Thyroid gland (tissue), 4 donors: Measurements from ENCODE around the gene AKR1B1. TPM values are rescaled to one million over a fixed set of nuclear protein-coding genes. Genes with fewer than 3 reads are reported as not detected.

Experiments used
- DNase-seq, 2 donors: peaks; one replicate each; pipeline ENCODE4 v3.0.0-alpha.2; 2019
- H3K27ac ChIP-seq, 3 donors: fragments of 200-600 bp; sonication (generic); 1 replicate in 2 of 3; 2 replicates in 1 of 3; pipeline ENCODE4 v1.5.1; 2016 to 2019; ENCODE audit warnings: mild to moderate bottlenecking in 1 of 3, moderate library complexity in 1 of 3
- H3K27me3 ChIP-seq: fragments of 200-600 bp; sonication (generic); one replicate; pipeline ENCODE4 v1.5.1; 2019
- H3K36me3 ChIP-seq, 2 donors: fragments of 200-600 bp; sonication (generic); one replicate each; pipeline ENCODE4 v1.5.1; 2016 to 2019
- H3K4me1 ChIP-seq, 2 donors: fragments of 200-600 bp; sonication (generic); one replicate each; pipeline ENCODE4 v1.5.1; 2017 to 2019
- H3K4me3 ChIP-seq, 3 donors: fragments of 200-600 bp; sonication (generic); replicated peaks in 1 of 3; 1 replicate in 2 of 3; 2 replicates in 1 of 3; pipeline ENCODE4 v1.5.1; 2016; ENCODE audit warnings: mild to moderate bottlenecking in 1 of 3
- H3K9me3 ChIP-seq: fragments of 200-600 bp; sonication (generic); one replicate; pipeline ENCODE4 v1.5.1; 2017
- POLR2A ChIP-seq, 2 donors: fragments of 450-650 bp; IDR thresholded peaks; one replicate each; pipeline ENCODE4 v1.6.1; 2017; ENCODE audit warnings: antibody characterized with exemption in 2 of 2, mild to moderate bottlenecking in 2 of 2, moderate library complexity in 1 of 2
- WGBS, 2 donors: methylation state at CpG; one replicate each; pipeline ENCODE4 v1.1.5; 2017; 5-methylcytosine and 5-hydroxymethylcytosine counted together
- intact Hi-C: fragments of 100-400 bp; cut with DNase I; formaldehyde crosslinking; loops from one replicate; pipeline ENCODE4 v1.15.1; 2023
- total RNA-seq, 4 donors: library from RNA; depleted of rRNA; stranded (reverse); fragments of >200 nt; gene quantifications; one replicate each; pipeline ENCODE4 v1.2.3, GENCODE V29; 2016
- TF ChIP-seq, protein P1 (sequence below), 6 experiments: fragments of 200-600 bp in 3 of 6; fragments of 450-650 bp in 3 of 6; sonication (generic) in 3 of 6; IDR thresholded peaks; one replicate each; pipeline ENCODE4 v1.5.1; 2016 to 2019; ENCODE audit warnings: antibody characterized with exemption in 6 of 6, mild to moderate bottlenecking in 2 of 6, inconsistent platforms in 1 of 6, moderate library complexity in 1 of 6

AKR1B1 gene
- total RNA-seq, 4 donors from 2014 or later: 39.4 to 103 (median 63.0) TPM

DNA sequence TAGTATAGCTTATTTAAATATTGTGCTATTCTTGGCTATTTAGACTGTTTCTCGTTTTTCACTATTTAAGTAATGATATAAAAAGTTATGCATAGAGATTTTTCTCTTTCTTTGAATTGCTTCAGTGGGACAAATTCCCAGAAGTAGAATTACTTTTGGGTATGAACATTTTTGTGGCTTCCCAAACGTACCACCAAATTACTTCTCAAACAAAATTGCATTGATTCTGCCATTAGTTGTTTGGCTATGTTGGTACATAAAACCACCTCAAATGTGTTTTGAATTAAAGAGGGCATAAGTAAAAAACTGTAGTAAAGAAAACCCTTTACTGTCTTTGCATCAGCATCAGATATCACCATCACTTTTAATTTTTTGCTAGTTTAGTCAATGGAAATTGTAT is 31.0 kb downstream of the AKR1B1 start:
- Histone ChIP-seq H3K27me3 (no peaks in the 10 kb centered on the region), H3K9me3 (no peaks in the 10 kb centered on the region), H3K36me3 (no peaks in the 10 kb centered on the region), H3K4me1 (peaks cover 0 to 3% of the 10 kb centered on the region in 2 donors), H3K27ac (no peak overlapping the region), H3K4me3 (no peak overlapping the region)
- no peak for DNase-seq
- intact Hi-C loops: no loop called here
- no peak for TF ChIP-seq POLR2A (IDR thresholded peaks at IDR 0.05)
- TF ChIP-seq, protein P1, sequence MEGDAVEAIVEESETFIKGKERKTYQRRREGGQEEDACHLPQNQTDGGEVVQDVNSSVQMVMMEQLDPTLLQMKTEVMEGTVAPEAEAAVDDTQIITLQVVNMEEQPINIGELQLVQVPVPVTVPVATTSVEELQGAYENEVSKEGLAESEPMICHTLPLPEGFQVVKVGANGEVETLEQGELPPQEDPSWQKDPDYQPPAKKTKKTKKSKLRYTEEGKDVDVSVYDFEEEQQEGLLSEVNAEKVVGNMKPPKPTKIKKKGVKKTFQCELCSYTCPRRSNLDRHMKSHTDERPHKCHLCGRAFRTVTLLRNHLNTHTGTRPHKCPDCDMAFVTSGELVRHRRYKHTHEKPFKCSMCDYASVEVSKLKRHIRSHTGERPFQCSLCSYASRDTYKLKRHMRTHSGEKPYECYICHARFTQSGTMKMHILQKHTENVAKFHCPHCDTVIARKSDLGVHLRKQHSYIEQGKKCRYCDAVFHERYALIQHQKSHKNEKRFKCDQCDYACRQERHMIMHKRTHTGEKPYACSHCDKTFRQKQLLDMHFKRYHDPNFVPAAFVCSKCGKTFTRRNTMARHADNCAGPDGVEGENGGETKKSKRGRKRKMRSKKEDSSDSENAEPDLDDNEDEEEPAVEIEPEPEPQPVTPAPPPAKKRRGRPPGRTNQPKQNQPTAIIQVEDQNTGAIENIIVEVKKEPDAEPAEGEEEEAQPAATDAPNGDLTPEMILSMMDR (IDR thresholded peaks at IDR 0.05): no peak
- WGBS, 2 donors: 67 to 74% methylated on average over 2 of the region's 2 CpGs

DNA sequence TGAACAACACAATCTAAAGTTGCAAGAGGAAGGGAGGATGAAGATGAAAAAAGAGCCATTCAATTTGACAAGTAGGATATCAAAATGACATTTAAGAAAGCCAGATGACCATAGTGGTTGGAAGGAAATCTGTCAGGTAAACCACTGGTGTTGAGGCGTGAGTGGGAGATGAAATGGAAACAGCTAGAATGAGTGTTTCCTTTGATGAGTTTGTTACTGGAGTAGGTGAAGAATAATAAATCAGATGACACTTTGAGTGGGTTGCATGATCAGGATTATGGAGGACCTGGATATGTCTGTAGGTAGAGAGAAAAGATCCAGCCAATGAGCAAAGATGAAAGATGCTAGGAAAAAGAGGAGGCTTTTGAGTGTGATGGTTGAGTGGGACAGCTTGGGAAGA is 33.1 kb downstream of the AKR1B1 start:
- TF ChIP-seq, protein P1 (IDR thresholded peaks at IDR 0.05): no peak
- TF ChIP-seq POLR2A (IDR thresholded peaks at IDR 0.05): no peak
- no peaks in the 10 kb centered on the region for H3K27me3 ChIP-seq
- DNase-seq: no peak
- intact Hi-C loops: no loop called here
- no peaks in the 10 kb centered on the region for H3K9me3 ChIP-seq
- WGBS, 2 donors: 91 to 92% methylated on average over 1 of the region's 1 CpG
- no peak overlapping the region for H3K27ac ChIP-seq
- H3K36me3 ChIP-seq: no peaks in the 10 kb centered on the region
- H3K4me1 ChIP-seq: no peaks in the 10 kb centered on the region
- H3K4me3 ChIP-seq: no peak overlapping the region

DNA sequence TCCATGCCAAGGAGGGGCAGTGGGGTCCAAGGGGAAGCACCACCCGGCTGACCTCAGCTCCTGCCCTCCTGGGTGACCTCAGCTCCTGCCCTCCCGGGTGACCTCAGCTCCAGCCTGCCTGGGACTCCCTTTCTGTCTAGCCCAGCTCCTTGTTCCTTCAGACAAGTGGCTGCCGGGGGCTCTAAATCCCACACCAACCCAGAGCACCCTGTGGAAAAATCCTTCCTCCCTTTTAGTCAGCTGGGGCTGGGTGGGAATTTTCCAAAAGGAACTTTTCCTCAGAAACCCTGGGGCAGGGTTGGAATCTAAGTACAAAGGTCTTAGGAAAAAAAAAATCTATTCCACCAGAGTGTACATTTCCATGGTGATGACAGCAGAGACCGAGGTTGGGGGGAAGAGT is 36.3 kb downstream of the AKR1B1 start:
- DNase-seq: no peak
- no peak overlapping the region for H3K4me3 ChIP-seq
- H3K36me3 ChIP-seq: no peaks in the 10 kb centered on the region
- intact Hi-C loops: no loop called here
- WGBS, 2 donors: 47 to 57% methylated on average over 4 of the region's 4 CpGs
- no peaks in the 10 kb centered on the region for H3K27me3 ChIP-seq
- H3K9me3 ChIP-seq: no peaks in the 10 kb centered on the region
- TF ChIP-seq POLR2A (IDR thresholded peaks at IDR 0.05): no peak
- TF ChIP-seq, protein P1 (IDR thresholded peaks at IDR 0.05): no peak
- H3K4me1 ChIP-seq: no peaks in the 10 kb centered on the region
- no peak overlapping the region for H3K27ac ChIP-seq

DNA sequence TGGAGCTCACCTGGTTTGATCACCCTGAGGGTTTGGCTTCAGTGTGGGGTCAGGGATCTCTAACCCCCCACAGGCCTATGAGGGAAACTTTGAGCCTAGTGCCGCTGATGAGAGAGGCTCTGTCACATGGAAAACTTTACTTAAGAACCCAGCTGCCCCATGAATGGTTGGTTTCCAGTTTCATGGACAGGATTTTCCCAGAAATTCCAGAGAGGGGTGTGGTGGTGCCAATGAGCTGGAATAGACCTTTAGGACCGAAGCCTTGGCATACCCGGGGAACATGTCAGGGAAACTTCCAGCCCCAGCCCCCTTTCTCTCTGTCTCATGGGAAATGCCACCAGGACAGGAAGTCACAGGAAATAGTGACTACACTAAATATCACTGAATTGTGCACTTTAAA is 36.9 kb downstream of the AKR1B1 start:
- intact Hi-C loops: no loop called here
- Histone ChIP-seq H3K27ac (no peak overlapping the region), H3K36me3 (no peaks in the 10 kb centered on the region), H3K4me1 (no peaks in the 10 kb centered on the region), H3K9me3 (no peaks in the 10 kb centered on the region), H3K27me3 (no peaks in the 10 kb centered on the region), H3K4me3 (no peak overlapping the region)
- TF ChIP-seq POLR2A (IDR thresholded peaks at IDR 0.05): no peak
- TF ChIP-seq, protein P1 (IDR thresholded peaks at IDR 0.05): no peak
- DNase-seq: no peak
- 60 to 63% methylated on average over 3 of the region's 3 CpGs for WGBS, 2 donors

DNA sequence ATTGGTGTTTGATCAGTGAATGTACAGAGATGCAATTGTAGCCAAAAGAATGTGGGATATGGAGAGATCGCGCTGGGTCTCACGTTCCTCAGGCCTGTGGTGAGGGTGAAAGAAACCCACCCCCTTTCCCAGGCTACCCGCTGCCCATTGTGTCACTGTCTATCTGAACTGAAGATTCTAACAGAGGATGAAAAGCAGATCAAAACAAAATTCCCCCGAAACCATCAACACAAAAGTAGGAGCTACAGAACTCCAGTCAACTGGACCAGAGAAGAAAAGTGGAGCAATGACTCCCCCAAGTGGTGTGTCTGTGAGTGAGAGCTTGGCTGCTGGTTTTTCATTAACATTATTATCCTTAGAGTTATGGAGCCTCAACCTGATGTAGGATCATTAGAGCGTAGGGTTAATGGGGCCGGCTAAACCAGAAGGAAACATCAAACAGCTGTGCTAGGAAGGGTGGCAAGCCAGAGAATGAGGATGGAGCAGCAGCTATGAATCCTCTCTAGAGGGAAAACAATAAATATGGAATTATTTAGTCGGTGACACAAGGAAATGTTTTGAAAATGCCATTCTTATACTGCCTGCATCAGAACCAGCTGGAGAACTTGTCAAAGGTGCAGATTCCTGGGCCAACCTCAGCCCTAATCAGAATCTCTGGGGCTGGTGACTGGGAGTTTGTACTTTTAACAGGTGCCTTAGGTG is 38.3 kb downstream of the AKR1B1 start:
- DNase-seq: peak; percentile 19 to 28
- intact Hi-C loops: no loop called here
- H3K27ac ChIP-seq: no peak overlapping the region
- H3K27me3 ChIP-seq: no peaks in the 10 kb centered on the region
- H3K36me3 ChIP-seq: no peaks in the 10 kb centered on the region
- TF ChIP-seq POLR2A (IDR thresholded peaks at IDR 0.05): no peak
- TF ChIP-seq, protein P1 (IDR thresholded peaks at IDR 0.05): peak in 5 of 6 experiments; percentile 19 to 51 (median 43)
- H3K9me3 ChIP-seq: no peaks in the 10 kb centered on the region
- no peaks in the 10 kb centered on the region for H3K4me1 ChIP-seq
- H3K4me3 ChIP-seq: no peak overlapping the region
- 33 to 40% methylated on average over 8 of the region's 8 CpGs for WGBS, 2 donors
